HEK293T (cell line): ENCODE results near the gene LAYN.

Source experiments
- BHLHE40 ChIP-seq: fragments of 450-650 bp; IDR thresholded peaks from 2 replicates; pipeline ENCODE4 v1.6.1; 2016; ENCODE audit warnings: mild to moderate bottlenecking, moderate library complexity, borderline replicate concordance
- CTBP1 ChIP-seq: fragments of 450-650 bp; IDR thresholded peaks from 2 replicates; pipeline ENCODE4 v1.6.1; 2016; ENCODE audit warnings: borderline replicate concordance
- ELF4 ChIP-seq: fragments of 450-650 bp; IDR thresholded peaks from 2 replicates; pipeline ENCODE4 v1.6.1; 2017; ENCODE audit warnings: antibody characterized with exemption
- FOXA1 ChIP-seq: fragments of 450-650 bp; IDR thresholded peaks from 2 replicates; pipeline ENCODE4 v1.6.1; 2016; ENCODE audit warnings: mild to moderate bottlenecking
- FOXK2 ChIP-seq: fragments of 450-650 bp; IDR thresholded peaks from 2 replicates; pipeline ENCODE4 v1.6.1; 2016; ENCODE audit warnings: mild to moderate bottlenecking
- FOXM1 ChIP-seq: fragments of 450-650 bp; IDR thresholded peaks from 2 replicates; pipeline ENCODE4 v1.6.1; 2017; ENCODE audit warnings: mild to moderate bottlenecking, borderline replicate concordance
- HDGF ChIP-seq: fragments of 450-650 bp; IDR thresholded peaks from 2 replicates; pipeline ENCODE4 v1.6.1; 2017; ENCODE audit warnings: antibody characterized with exemption, borderline replicate concordance
- LEF1 ChIP-seq: fragments of 450-650 bp; IDR thresholded peaks from 2 replicates; pipeline ENCODE4 v1.6.1; 2017; ENCODE audit warnings: mild to moderate bottlenecking, borderline replicate concordance
- SP1 ChIP-seq: fragments of 450-650 bp; IDR thresholded peaks from 2 replicates; pipeline ENCODE4 v1.6.1; 2017
- SUZ12 ChIP-seq: fragments of 450-650 bp; IDR thresholded peaks from 2 replicates; pipeline ENCODE4 v1.6.1; 2016; ENCODE audit warnings: mild to moderate bottlenecking
- TARDBP ChIP-seq: fragments of 450-650 bp; IDR thresholded peaks from 2 replicates; pipeline ENCODE4 v1.6.1; 2016
- TF ChIP-seq, protein P1 (sequence below): fragments of 450-650 bp; IDR thresholded peaks from 2 replicates; pipeline ENCODE4 v1.6.1; 2016

GRCh38 chr11:111570796-111571195, 30.3 kb downstream of the LAYN start:
- no peak for TF ChIP-seq LEF1
- TF ChIP-seq TARDBP: no peak
- TF ChIP-seq FOXK2: no peak
- no peak for TF ChIP-seq SUZ12
- no peak for TF ChIP-seq BHLHE40
- TF ChIP-seq FOXA1: no peak
- no peak for TF ChIP-seq FOXM1
- no peak for TF ChIP-seq HDGF
- TF ChIP-seq CTBP1: no peak
- TF ChIP-seq, protein P1, sequence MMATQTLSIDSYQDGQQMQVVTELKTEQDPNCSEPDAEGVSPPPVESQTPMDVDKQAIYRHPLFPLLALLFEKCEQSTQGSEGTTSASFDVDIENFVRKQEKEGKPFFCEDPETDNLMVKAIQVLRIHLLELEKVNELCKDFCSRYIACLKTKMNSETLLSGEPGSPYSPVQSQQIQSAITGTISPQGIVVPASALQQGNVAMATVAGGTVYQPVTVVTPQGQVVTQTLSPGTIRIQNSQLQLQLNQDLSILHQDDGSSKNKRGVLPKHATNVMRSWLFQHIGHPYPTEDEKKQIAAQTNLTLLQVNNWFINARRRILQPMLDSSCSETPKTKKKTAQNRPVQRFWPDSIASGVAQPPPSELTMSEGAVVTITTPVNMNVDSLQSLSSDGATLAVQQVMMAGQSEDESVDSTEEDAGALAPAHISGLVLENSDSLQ: no peak
- TF ChIP-seq ELF4: no peak
- no peak for TF ChIP-seq SP1
